Smooth muscle cell (in vitro differentiated cells): Measurements from ENCODE around the gene GLB1L3. TPM values are rescaled to one million over a fixed set of nuclear protein-coding genes. Genes with fewer than 3 reads are reported as not detected.
"Not testable (repeated sequence)": the region's sequence is repeated elsewhere in the genome, so short reads cannot be mapped to it uniquely, and the experiment has no call there.

Experiments used
- DNase-seq: peaks from one replicate; lab custom pipeline; 2025; ENCODE audit not compliant: unreplicated experiment; lab: John Stamatoyannopoulos, UW
- H2AFZ ChIP-seq: fragments of 200-600 bp; sonication (generic); 2 replicates; pipeline ENCODE4 v1.6.0; 2016; ENCODE audit warnings: antibody characterized with exemption, low read depth, mild to moderate bottlenecking
- H3F3A ChIP-seq: fragments of 200-600 bp; sonication (generic); 2 replicates; pipeline ENCODE4 v1.6.0; 2017; ENCODE audit warnings: antibody characterized with exemption, low read depth
- H3K27ac ChIP-seq: fragments of 200-600 bp; sonication (generic); 2 replicates; pipeline ENCODE4 v1.5.1; 2016; ENCODE audit warnings: low read depth, mild to moderate bottlenecking
- H3K27me3 ChIP-seq: fragments of 200-600 bp; sonication (generic); 2 replicates; pipeline ENCODE4 v1.6.1; 2016; ENCODE audit warnings: low read depth, mild to moderate bottlenecking
- H3K36me3 ChIP-seq: fragments of 200-600 bp; sonication (generic); 2 replicates; pipeline ENCODE4 v1.5.1; 2016; ENCODE audit warnings: low read depth
- H3K4me1 ChIP-seq: fragments of 200-600 bp; sonication (generic); 2 replicates; pipeline ENCODE4 v1.5.1; 2016; ENCODE audit warnings: low read depth
- H3K4me2 ChIP-seq: fragments of 200-600 bp; sonication (generic); 2 replicates; pipeline ENCODE4 v1.6.0; 2016; ENCODE audit warnings: mild to moderate bottlenecking
- H3K4me3 ChIP-seq: fragments of 200-600 bp; sonication (generic); 2 replicates; pipeline ENCODE4 v1.5.1; 2016; ENCODE audit warnings: mild to moderate bottlenecking
- H3K79me2 ChIP-seq: fragments of 200-600 bp; sonication (generic); 2 replicates; pipeline ENCODE4 v1.6.0; 2016; ENCODE audit warnings: low read depth, mild to moderate bottlenecking
- H3K9ac ChIP-seq: fragments of 200-600 bp; sonication (generic); 2 replicates; pipeline ENCODE4 v1.6.0; 2016; ENCODE audit warnings: low read depth
- H3K9me3 ChIP-seq: fragments of 200-600 bp; sonication (generic); replicated peaks from 2 replicates; pipeline ENCODE4 v1.5.1; 2016; ENCODE audit warnings: low read depth
- H4K20me1 ChIP-seq: fragments of 200-600 bp; sonication (generic); 2 replicates; pipeline ENCODE4 v1.6.0; 2016; ENCODE audit warnings: low read depth
- CTCF ChIP-seq: fragments of 200-600 bp; sonication (generic); IDR thresholded peaks from 2 replicates; pipeline ENCODE4 v1.5.1; 2017; ENCODE audit warnings: borderline replicate concordance, mild to moderate bottlenecking, antibody characterized with exemption; ENCODE audit not compliant: insufficient read depth, poor library complexity, severe bottlenecking
- WGBS: methylation state at CpG from one replicate; pipeline ENCODE4 v1.1.7; 2016; ENCODE audit warnings: low lambda C conversion rate; 5-methylcytosine and 5-hydroxymethylcytosine counted together
- polyA plus RNA-seq: library from polyadenylated mRNA; unstranded; fragments of >200 nt; fragmentation: Nextera tagmentation; extraction: Ambion mirVana; gene quantifications from 2 replicates; pipeline ENCODE4 v1.2.1, GENCODE V29; 2016
- total RNA-seq: library from RNA; depleted of rRNA; stranded (reverse); fragments of >200 nt; gene quantifications from 2 replicates; pipeline ENCODE4 v1.2.3, GENCODE V29; 2014

Gene GLB1L3
- total and polyA plus RNA-seq, 2 experiments from 2014 or later: not detected

GRCh38 chr11:134252346-134253187 lies 23.6 kb upstream of the GLB1L3 start:
- no peak for DNase-seq
- Histone ChIP-seq H3K36me3 (peaks cover 3% of the 10 kb centered on the region), H3K4me1 (peaks cover 14% of the 10 kb centered on the region), H4K20me1 (no peaks in the 10 kb centered on the region), H3K79me2 (peaks cover 14% of the 10 kb centered on the region), H3K4me3 (peak overlapping the region; percentile 87), H3K27me3 (no peaks in the 10 kb centered on the region), H3K27ac (no peak overlapping the region), H3K9ac (peak overlapping the region; percentile 38), H3K9me3 (no peaks in the 10 kb centered on the region), H3F3A (no peaks in the 10 kb centered on the region), H3K4me2 (peak overlapping the region; percentile 97), H2AFZ (peak overlapping the region; percentile 98)
- WGBS: 20% methylated on average over 27 of the region's 27 CpGs
- no peak for TF ChIP-seq CTCF

GRCh38 chr11:134253188-134253993 lies 22.8 kb upstream of the GLB1L3 start, which contains the start of the genes ACAD8 and THYN1:
Gene ACAD8 (plus strand): TSS chr11:134253568. CDS start chr11:134253601, 33 bp downstream.
Gene THYN1 (minus strand): TSS chr11:134253352. CDS start chr11:134252882, 470 bp downstream.
- Histone ChIP-seq H4K20me1 (no peaks in the 10 kb centered on the region), H3K27me3 (no peaks in the 10 kb centered on the region), H3K4me3 (peak within 1 kb of the TSS; percentile 87), H3F3A (no peaks in the 10 kb centered on the region), H2AFZ (peak within 1 kb of the TSS; percentile 98), H3K79me2 (peaks cover 14% of the 10 kb centered on the region), H3K4me2 (peak within 1 kb of the TSS; percentile 97), H3K27ac (no peak within 1 kb of the TSS), H3K4me1 (peaks cover 14% of the 10 kb centered on the region), H3K9me3 (no peaks in the 10 kb centered on the region), H3K36me3 (peaks cover 3% of the 10 kb centered on the region), H3K9ac (peak within 1 kb of the TSS; percentile 69)
- 1% methylated on average over 60 of the region's 70 CpGs for WGBS
- peak; percentile 74 for DNase-seq
- TF ChIP-seq CTCF: no peak

- Histone ChIP-seq H3K4me1 (peaks cover 14% of the 10 kb centered on the region), H3K4me2 (peak overlapping the region; percentile 97), H3K9me3 (no peaks in the 10 kb centered on the region), H3K79me2 (peaks cover 14% of the 10 kb centered on the region), H3F3A (no peaks in the 10 kb centered on the region), H3K4me3 (peak overlapping the region; percentile 87), H3K9ac (no peak overlapping the region), H3K36me3 (no peaks in the 10 kb centered on the region), H4K20me1 (no peaks in the 10 kb centered on the region), H2AFZ (no peak overlapping the region), H3K27me3 (no peaks in the 10 kb centered on the region), H3K27ac (no peak overlapping the region)
- TF ChIP-seq CTCF: no peak
- WGBS: 79% methylated on average over 3 of the region's 3 CpGs
- no peak for DNase-seq
Observed at GRCh38 chr11:134254433-134255183, 21.6 kb upstream of the GLB1L3 start.

- H3K27me3 ChIP-seq, H3K27ac ChIP-seq, H3K36me3 ChIP-seq, H2AFZ ChIP-seq, H3K9ac ChIP-seq, H3K4me3 ChIP-seq, H3K9me3 ChIP-seq, H3K4me2 ChIP-seq, H3F3A ChIP-seq, H4K20me1 ChIP-seq, DNase-seq: not testable (repeated sequence)
- Histone ChIP-seq H3K79me2 (peaks cover 14% of the 10 kb centered on the region), H3K4me1 (peaks cover 14% of the 10 kb centered on the region)
- 92% methylated on average over 5 of the region's 5 CpGs for WGBS
Observed at GRCh38 chr11:134255184-134255561, 21.0 kb upstream of the GLB1L3 start.
